ENCODE results near the gene BAIAP2.

GRCh38 chr17:80992948-80993624, 41.9 kb upstream of the BAIAP2 start:
- TF ChIP-seq CTCF (conservative IDR thresholded peaks at IDR 0.05 in 1 of 2, IDR thresholded peaks at IDR 0.05 in 1 of 2; ENCODE audit: extremely low read depth in 1 of 2, insufficient read depth in 1 of 2, low read depth in 1 of 2, low read length in 2 of 2) (no peak), EZH2 (IDR thresholded peaks at IDR 0.05; ENCODE audit: borderline replicate concordance, low read length) (no peak)
